RWPE1 (cell line): ENCODE measurements around the gene TLDC2.

Experiments used
- CTCF ChIA-PET: fragments of 350-600 bp; sonication (Branson Sonifier 250); formaldehyde crosslinking; extraction: SDS; loops from one replicate; lab custom pipeline; 2021; lab: Yijun Ruan, JAX
- POLR2A ChIA-PET: fragments of 400-600 bp; formaldehyde crosslinking; extraction: SDS; loops from one replicate; lab custom pipeline; 2020; ENCODE audit warnings: antibody characterized with exemption; ENCODE audit not compliant: low non-redundant PET; lab: Yijun Ruan, JAX
- DNase-seq: peaks from one replicate; pipeline ENCODE4 v3.0.0; 2012; ENCODE audit warnings: low spot score
- H3K27ac ChIP-seq: fragments of 450-650 bp; 2 replicates; pipeline ENCODE4 v1.5.1; 2017
- TF ChIP-seq, protein P1 (sequence below): fragments of 450-650 bp; conservative IDR thresholded peaks from 2 replicates; pipeline ENCODE4 v1.5.1; 2017; ENCODE audit warnings: low read depth, mild to moderate bottlenecking

The TLDC2 gene

GRCh38 chr20:36849333-36850065 lies 26.4 kb upstream of the TLDC2 start:
- ChIA-PET CTCF (interaction anchor here (0.8 kb wide), 1 partner anchor 8 kb away, joined by 3 read pairs; no protein-coding TSS in a partner anchor), POLR2A (interaction anchor here (0.6 kb wide), 1 partner anchor 12 kb away, joined by 3 read pairs; no protein-coding TSS in a partner anchor)
- no peak for DNase-seq
- TF ChIP-seq, protein P1, sequence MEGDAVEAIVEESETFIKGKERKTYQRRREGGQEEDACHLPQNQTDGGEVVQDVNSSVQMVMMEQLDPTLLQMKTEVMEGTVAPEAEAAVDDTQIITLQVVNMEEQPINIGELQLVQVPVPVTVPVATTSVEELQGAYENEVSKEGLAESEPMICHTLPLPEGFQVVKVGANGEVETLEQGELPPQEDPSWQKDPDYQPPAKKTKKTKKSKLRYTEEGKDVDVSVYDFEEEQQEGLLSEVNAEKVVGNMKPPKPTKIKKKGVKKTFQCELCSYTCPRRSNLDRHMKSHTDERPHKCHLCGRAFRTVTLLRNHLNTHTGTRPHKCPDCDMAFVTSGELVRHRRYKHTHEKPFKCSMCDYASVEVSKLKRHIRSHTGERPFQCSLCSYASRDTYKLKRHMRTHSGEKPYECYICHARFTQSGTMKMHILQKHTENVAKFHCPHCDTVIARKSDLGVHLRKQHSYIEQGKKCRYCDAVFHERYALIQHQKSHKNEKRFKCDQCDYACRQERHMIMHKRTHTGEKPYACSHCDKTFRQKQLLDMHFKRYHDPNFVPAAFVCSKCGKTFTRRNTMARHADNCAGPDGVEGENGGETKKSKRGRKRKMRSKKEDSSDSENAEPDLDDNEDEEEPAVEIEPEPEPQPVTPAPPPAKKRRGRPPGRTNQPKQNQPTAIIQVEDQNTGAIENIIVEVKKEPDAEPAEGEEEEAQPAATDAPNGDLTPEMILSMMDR: no peak
- peak overlapping the region; percentile 52 for H3K27ac ChIP-seq

- no peak for DNase-seq
- CTCF ChIA-PET: interaction anchor here (0.6 to 0.7 kb wide), 2 partner anchors 12 to 545 kb away, joined by 3 to 5 read pairs; no protein-coding TSS in a partner anchor
- no peak overlapping the region for H3K27ac ChIP-seq
- POLR2A ChIA-PET: no interaction called here
- TF ChIP-seq, protein P1: no peak
These were observed 25.2 kb upstream of the TLDC2 start for GRCh38 chr20:36850759-36851158.

DNA sequence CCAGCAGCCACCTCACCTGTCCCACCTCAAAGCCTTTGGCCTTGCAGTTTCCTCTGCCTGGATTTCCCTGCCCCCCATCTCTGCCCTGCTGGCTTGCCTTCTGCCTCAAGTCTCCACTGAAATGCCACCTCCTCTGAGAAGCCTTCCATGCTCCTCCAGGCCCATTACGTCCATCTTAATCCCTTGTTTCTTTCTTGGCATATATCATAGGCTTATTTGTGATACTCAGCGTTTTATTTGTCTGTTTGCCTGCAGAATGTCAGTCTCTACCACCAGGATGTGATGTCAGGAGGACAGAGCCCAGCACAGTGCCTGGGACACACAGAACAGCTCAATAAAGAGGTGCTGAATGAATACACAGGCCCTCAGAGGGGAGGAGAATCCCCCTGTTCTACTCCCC lies 24.4 kb upstream of the TLDC2 start:
- TF ChIP-seq, protein P1: no peak
- H3K27ac ChIP-seq: peak overlapping the region; percentile 99
- POLR2A ChIA-PET: no interaction called here
- CTCF ChIA-PET: no interaction called here
- no peak for DNase-seq

- DNase-seq: no peak
- TF ChIP-seq, protein P1: no peak
- CTCF ChIA-PET: interaction anchor here (0.7 kb wide), 1 partner anchor 650 kb away, joined by 6 read pairs; no protein-coding TSS in a partner anchor
- peak overlapping the region; percentile 99 for H3K27ac ChIP-seq
- POLR2A ChIA-PET: no interaction called here
These were observed 23.8 kb upstream of the TLDC2 start for GRCh38 chr20:36852187-36852586.

- peak overlapping the region; percentile 99 for H3K27ac ChIP-seq
- TF ChIP-seq, protein P1: no peak
- ChIA-PET POLR2A (interaction anchor here (0.5 to 1.9 kb wide), 3 partner anchors 14 to 859 kb away, joined by 4 to 12 read pairs (median 6); no protein-coding TSS in a partner anchor), CTCF (interaction anchor here (0.6 to 1.9 kb wide), 6 partner anchors 8 to 1382 kb away, joined by 3 to 7 read pairs (median 6); a partner anchor contains a TSS)
- DNase-seq: peak; percentile 75
These were observed 21.3 kb upstream of the TLDC2 start for GRCh38 chr20:36854348-36855240.

- POLR2A ChIA-PET: interaction anchor here (1.9 kb wide), 1 partner anchor 20 kb away, joined by 6 read pairs; no protein-coding TSS in a partner anchor
- peak overlapping the region; percentile 99 for H3K27ac ChIP-seq
- CTCF ChIA-PET: interaction anchor here (1.2 to 1.9 kb wide), 3 partner anchors 8 to 46 kb away, joined by 3 to 7 read pairs (median 7); a partner anchor contains a TSS
- TF ChIP-seq, protein P1: no peak
- no peak for DNase-seq
These were observed 20.7 kb upstream of the TLDC2 start for GRCh38 chr20:36855241-36855657.
